GM15510 (cell line): ENCODE measurements around the gene RALGAPA2.

Experiments used
- POLR2A ChIP-seq: IDR thresholded peaks from 3 replicates; pipeline ENCODE4 v1.6.1; 2011; ENCODE audit warnings: borderline replicate concordance; ENCODE audit not compliant: insufficient read length; ENCODE audit errors: extremely low read depth

RALGAPA2 gene

GRCh38 chr20:20702330-20703245 is 9.9 kb downstream of the RALGAPA2 start:
- no peak for TF ChIP-seq POLR2A

- no peak for TF ChIP-seq POLR2A
Observed at GRCh38 chr20:20699917-20700316, 12.5 kb downstream of the RALGAPA2 start.

- no peak for TF ChIP-seq POLR2A
Observed at GRCh38 chr20:20699144-20699543, 13.3 kb downstream of the RALGAPA2 start.

GRCh38 chr20:20697325-20697845 is 15.1 kb downstream of the RALGAPA2 start:
- TF ChIP-seq POLR2A: no peak

- no peak for TF ChIP-seq POLR2A
Observed at GRCh38 chr20:20695250-20695816, 17.1 kb downstream of the RALGAPA2 start.

GRCh38 chr20:20694591-20694990 is 17.9 kb downstream of the RALGAPA2 start:
- TF ChIP-seq POLR2A: no peak

GRCh38 chr20:20692587-20692986 is 19.9 kb downstream of the RALGAPA2 start:
- no peak for TF ChIP-seq POLR2A

GRCh38 chr20:20691477-20692235 is 20.8 kb downstream of the RALGAPA2 start:
- no peak for TF ChIP-seq POLR2A

- TF ChIP-seq POLR2A: no peak
Observed at GRCh38 chr20:20690676-20691476, 21.6 kb downstream of the RALGAPA2 start.

- no peak for TF ChIP-seq POLR2A
Observed at GRCh38 chr20:20687319-20687718, 25.1 kb downstream of the RALGAPA2 start.

- no peak for TF ChIP-seq POLR2A
Observed at GRCh38 chr20:20685635-20686034, 26.8 kb downstream of the RALGAPA2 start.

GRCh38 chr20:20683481-20684321 is 28.7 kb downstream of the RALGAPA2 start:
- TF ChIP-seq POLR2A: no peak

GRCh38 chr20:20683020-20683419 is 29.4 kb downstream of the RALGAPA2 start:
- no peak for TF ChIP-seq POLR2A

GRCh38 chr20:20680991-20681508 is 31.4 kb downstream of the RALGAPA2 start:
- no peak for TF ChIP-seq POLR2A

GRCh38 chr20:20679316-20679715 is 33.1 kb downstream of the RALGAPA2 start:
- TF ChIP-seq POLR2A: no peak
